IPS-15b (cell line): ENCODE data around the gene LIMK2.
"Not testable (repeated sequence)": the region's sequence is repeated elsewhere in the genome, so short reads cannot be mapped to it uniquely, and the experiment has no call there.

ENCODE experiments used
- H3K27me3 ChIP-seq: one replicate; pipeline ENCODE4 v1.6.1; 2013; ENCODE audit warnings: low read length; ENCODE audit not compliant: control insufficient read depth, insufficient read depth
- H3K36me3 ChIP-seq: one replicate; pipeline ENCODE4 v1.6.1; 2013; ENCODE audit warnings: low read length; ENCODE audit not compliant: control insufficient read depth, insufficient read depth
- H3K4me1 ChIP-seq: one replicate; pipeline ENCODE4 v1.6.1; 2013; ENCODE audit warnings: mild to moderate bottlenecking, low read length; ENCODE audit not compliant: control insufficient read depth, insufficient read depth
- H3K4me3 ChIP-seq: one replicate; pipeline ENCODE4 v1.5.1; 2013; ENCODE audit warnings: low read depth, low read length
- H3K9ac ChIP-seq: one replicate; pipeline ENCODE4 v1.6.1; 2013; ENCODE audit warnings: low read depth, mild to moderate bottlenecking, low read length
- H3K9me3 ChIP-seq: one replicate; pipeline ENCODE4 v1.6.1; 2013; ENCODE audit warnings: mild to moderate bottlenecking, low read length; ENCODE audit not compliant: control insufficient read depth, insufficient read depth

Gene LIMK2

DNA sequence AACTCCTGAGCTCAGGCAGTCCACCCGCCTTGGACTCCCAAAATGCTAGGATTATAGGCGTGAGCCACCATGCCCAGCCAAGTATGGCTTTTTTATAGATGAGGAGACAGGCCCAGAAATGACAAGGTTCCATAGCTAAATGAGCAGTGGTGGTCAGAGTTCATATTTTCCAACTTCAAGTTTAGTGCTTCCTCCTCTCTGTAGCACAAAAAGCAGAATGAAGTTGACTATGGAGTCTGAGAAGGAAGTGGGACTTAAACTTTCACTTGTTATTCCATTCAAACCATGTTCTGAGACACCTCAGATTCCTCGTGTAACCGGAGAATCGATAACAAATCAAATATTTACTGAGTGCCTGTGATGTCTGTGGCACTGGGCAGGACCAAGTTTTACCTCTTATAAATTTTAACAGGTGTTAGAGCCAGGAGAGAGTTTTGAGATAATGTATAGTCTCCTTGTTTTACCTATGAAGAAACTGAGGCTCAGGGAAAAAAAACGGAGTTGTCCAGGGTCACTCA is 3.0 kb downstream of the LIMK2 start:
- Histone ChIP-seq H3K9ac (no peak overlapping the region), H3K27me3 (no peaks in the 10 kb centered on the region), H3K4me1 (peaks cover 6% of the 10 kb centered on the region), H3K9me3 (no peaks in the 10 kb centered on the region), H3K4me3 (no peak overlapping the region), H3K36me3 (no peaks in the 10 kb centered on the region)

DNA sequence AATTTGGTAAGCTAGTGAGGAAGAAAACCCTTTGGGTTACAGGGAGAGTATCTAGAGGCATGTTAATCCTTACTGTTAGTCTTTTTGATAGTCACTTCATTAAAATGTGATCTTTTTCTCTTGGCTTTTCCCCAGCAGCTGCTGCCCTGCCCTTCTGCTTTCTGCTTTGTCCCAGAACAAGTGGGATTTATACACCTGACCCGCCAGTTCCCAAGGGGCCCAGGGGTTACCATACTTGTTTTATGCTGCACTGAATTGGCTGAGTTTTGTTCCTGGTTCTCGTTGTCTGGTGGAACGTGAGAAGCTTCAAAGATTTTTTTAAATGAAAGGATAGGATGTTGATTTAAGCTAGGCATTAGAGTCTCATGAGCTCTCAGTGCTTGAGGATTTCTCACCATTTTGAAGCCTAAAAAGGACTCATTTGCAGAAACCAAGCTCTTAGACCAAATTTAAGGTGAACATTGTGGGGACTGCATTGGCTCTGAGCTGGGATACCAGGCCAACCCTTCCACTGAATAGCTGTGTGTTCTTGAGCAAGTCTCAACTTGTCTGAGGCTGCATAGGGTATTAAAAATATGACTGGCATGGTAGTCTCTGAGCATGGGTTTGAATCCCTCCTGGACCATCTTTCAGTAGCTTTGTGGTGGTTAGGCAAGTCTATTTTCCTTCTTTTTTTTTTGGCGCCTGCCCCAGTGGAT is 6.6 kb downstream of the LIMK2 start:
- Histone ChIP-seq H3K4me3 (no peak overlapping the region), H3K9ac (no peak overlapping the region), H3K9me3 (no peaks in the 10 kb centered on the region), H3K36me3 (no peaks in the 10 kb centered on the region), H3K27me3 (no peaks in the 10 kb centered on the region), H3K4me1 (no peaks in the 10 kb centered on the region)

DNA sequence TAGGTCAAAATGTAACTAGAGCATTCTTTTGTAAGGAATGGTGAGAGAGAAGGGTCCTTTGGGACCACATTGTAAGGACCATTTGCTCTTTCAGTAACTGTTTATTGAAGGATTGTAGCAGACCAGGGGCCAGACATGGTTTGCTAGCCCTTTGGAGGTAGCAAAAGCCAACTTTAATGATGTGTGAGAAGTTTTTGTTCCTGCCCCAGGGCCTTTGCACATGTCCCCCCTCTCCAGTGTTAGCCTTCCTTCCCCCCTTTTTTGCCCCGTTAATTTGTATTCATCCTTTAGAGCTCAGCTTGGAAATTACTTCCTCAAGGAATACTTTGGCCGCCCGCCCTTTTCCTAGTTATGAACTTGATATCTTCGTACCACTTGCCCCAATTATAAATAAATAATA is 9.0 kb downstream of the LIMK2 start:
- Histone ChIP-seq H3K9ac (no peak overlapping the region), H3K4me1 (no peaks in the 10 kb centered on the region)

GRCh38 chr22:31222736-31223135 is 10.6 kb downstream of the LIMK2 start:
- peaks cover 2% of the 10 kb centered on the region for H3K36me3 ChIP-seq
- H3K4me3 ChIP-seq: no peak overlapping the region
- H3K27me3 ChIP-seq: no peaks in the 10 kb centered on the region
- H3K4me1 ChIP-seq: no peaks in the 10 kb centered on the region
- no peaks in the 10 kb centered on the region for H3K9me3 ChIP-seq
- H3K9ac ChIP-seq: no peak overlapping the region

More for the DNA sequence above, 9.0 kb downstream of the LIMK2 start:
- Histone ChIP-seq H3K4me3 (no peak overlapping the region), H3K36me3 (no peaks in the 10 kb centered on the region), H3K27me3 (no peaks in the 10 kb centered on the region), H3K9me3 (no peaks in the 10 kb centered on the region)

GRCh38 chr22:31223786-31224191 is 11.7 kb downstream of the LIMK2 start:
- Histone ChIP-seq H3K27me3 (no peaks in the 10 kb centered on the region), H3K9ac (no peak overlapping the region), H3K36me3 (peaks cover 2% of the 10 kb centered on the region), H3K4me1 (no peaks in the 10 kb centered on the region), H3K4me3 (no peak overlapping the region), H3K9me3 (no peaks in the 10 kb centered on the region)

DNA sequence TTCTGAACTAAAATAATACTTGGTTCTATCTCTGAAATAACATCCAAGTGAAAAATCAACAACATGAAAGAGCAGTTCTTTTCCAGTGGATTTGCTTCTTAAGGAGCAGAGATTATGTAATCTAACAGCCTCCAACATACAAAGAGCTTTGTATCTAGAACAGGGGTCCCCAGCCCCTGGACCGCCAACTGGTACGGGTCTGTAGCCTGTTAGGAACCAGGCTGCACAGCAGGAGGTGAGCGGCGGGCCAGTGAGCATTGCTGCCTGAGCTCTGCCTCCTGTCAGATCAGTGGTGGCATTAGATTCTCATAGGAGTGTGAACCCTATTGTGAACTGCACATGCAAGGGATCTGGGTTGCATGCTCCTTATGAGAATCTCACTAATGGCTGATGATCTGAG is 12.6 kb downstream of the LIMK2 start:
- H3K9me3 ChIP-seq, H3K36me3 ChIP-seq, H3K9ac ChIP-seq, H3K4me3 ChIP-seq, H3K27me3 ChIP-seq, H3K4me1 ChIP-seq: not testable (repeated sequence)

DNA sequence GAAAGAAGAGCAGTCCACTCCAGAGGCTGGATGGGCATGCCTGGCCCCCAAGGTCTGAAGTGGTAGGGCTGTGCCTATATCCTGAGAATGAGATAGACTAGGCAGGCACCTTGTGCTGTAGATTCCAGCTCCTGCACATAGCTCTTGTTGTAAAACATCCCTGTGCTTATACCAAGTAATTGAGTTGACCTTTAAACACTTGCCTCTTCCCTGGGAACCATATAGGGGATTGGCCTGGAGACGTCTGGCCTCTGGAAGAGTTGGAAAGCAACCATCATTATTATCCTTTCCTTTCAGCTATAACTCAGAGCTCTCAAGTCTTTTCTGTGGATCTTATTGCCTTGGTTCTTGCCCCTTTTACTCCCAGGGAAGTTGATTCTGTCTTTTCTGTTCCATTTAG is 15.1 kb downstream of the LIMK2 start:
- Histone ChIP-seq H3K27me3 (no peaks in the 10 kb centered on the region), H3K9me3 (no peaks in the 10 kb centered on the region), H3K4me3 (no peak overlapping the region), H3K9ac (no peak overlapping the region), H3K4me1 (peaks cover 2% of the 10 kb centered on the region), H3K36me3 (peaks cover 2% of the 10 kb centered on the region)

- H3K4me1 ChIP-seq: peaks cover 2% of the 10 kb centered on the region
- H3K36me3 ChIP-seq: peaks cover 2% of the 10 kb centered on the region
- H3K4me3 ChIP-seq: no peak overlapping the region
Observed at GRCh38 chr22:31229402-31230079, 17.4 kb downstream of the LIMK2 start.

DNA sequence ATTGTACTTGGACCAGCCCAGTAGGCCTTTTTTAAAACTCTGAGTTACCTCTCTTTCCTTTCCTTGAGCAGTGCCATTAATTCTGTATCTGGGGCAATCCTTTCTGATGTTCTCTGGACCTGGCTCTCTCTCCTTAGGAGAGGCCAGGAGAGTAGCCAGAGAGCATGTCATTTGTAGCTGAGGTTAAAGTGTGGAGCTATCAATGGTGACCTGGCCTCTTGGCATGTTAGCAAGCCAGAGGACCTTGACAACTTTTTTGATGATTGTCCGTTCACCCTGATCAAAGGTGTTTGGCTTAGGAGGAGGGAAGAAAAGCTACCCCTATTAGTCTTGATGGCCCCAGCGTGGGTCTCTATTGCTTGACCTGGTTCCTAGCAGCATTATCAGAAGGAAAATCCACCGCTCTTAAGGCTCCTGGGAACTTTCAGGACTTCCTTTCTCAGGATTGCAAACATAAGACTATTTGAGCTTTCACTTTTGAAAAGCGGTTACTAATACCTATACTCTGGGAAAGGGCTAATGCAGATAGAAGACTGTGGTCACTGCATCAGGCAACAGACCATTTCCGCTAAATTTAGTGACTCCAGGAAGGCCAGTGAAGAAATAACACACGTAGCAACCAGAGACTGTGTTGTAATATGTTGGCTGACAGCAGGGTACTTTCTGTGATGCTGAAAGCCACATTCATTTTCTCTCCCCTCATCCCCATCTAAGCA is 18.2 kb downstream of the LIMK2 start:
- H3K9me3 ChIP-seq: no peaks in the 10 kb centered on the region
- no peak overlapping the region for H3K9ac ChIP-seq
- no peak overlapping the region for H3K4me3 ChIP-seq
- no peaks in the 10 kb centered on the region for H3K27me3 ChIP-seq
- peaks cover 2% of the 10 kb centered on the region for H3K36me3 ChIP-seq
- peaks cover 2% of the 10 kb centered on the region for H3K4me1 ChIP-seq

More at GRCh38 chr22:31229402-31230079, 17.4 kb downstream of the LIMK2 start:
- no peak overlapping the region for H3K9ac ChIP-seq
- no peaks in the 10 kb centered on the region for H3K9me3 ChIP-seq
- H3K27me3 ChIP-seq: no peaks in the 10 kb centered on the region

DNA sequence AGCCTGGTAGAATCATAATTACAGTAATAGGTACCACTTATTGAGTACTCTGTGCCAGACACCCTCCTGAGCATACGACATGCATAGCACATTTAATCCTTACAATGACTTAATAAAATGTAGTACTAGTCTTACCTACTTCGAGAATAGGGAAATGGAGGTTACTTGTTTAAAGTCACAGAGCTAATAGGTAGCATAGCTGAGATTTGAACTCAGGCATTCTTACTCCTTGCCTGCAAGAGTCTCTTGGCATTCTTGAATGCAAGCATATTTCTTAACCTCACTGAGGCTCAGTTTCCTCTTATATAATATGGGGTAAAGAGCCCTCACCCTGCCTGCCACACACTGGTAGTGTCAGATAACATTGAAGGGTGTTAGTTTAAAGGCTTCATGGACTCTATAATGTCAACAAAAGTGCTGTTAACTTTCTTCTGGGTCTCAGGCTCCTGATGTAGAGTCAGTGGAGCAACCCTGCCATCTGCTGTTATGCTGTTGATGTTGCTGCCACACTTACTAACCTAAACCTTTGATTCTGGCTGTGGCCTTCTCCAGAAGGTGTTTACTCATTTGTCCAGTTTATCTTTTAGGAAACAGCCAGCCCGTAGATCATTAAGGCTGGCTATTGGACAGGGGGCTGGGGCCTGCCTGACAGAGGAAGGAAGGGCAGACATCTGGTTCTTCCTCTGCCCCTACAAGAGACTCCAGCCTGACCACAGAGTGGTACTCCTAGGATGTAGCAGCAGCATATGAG is 18.9 kb downstream of the LIMK2 start:
- Histone ChIP-seq H3K4me3 (no peak overlapping the region), H3K4me1 (peaks cover 2% of the 10 kb centered on the region), H3K27me3 (no peaks in the 10 kb centered on the region), H3K9me3 (no peaks in the 10 kb centered on the region), H3K9ac (no peak overlapping the region), H3K36me3 (peaks cover 2% of the 10 kb centered on the region)

DNA sequence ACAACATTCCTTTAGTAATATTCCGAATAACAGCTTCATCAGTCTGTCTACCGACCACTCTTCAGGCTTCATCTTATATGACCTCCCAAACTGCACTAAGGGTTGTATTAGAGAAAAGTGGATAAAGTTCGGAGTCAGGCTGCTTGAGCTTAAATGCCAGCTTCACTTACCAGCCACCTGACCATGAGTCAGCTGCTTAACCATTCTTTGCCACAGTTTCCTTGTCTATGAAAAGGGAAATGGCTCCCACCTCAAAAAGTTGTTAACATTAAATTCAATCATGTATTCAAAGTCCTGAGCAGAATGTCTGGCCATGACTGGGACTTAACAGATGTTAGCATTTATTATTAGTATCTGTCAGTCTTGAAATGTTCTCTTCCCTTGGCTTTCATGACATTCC is 20.9 kb downstream of the LIMK2 start:
- H3K9ac ChIP-seq: no peak overlapping the region
- no peaks in the 10 kb centered on the region for H3K36me3 ChIP-seq
- H3K4me3 ChIP-seq: no peak overlapping the region
- peaks cover 2% of the 10 kb centered on the region for H3K4me1 ChIP-seq
- H3K27me3 ChIP-seq: no peaks in the 10 kb centered on the region
- no peaks in the 10 kb centered on the region for H3K9me3 ChIP-seq
